ENCODE data around the gene POLR1C. TPM values are rescaled to one million over a fixed set of nuclear protein-coding genes. Genes with fewer than 3 reads are reported as not detected.

POLR1C gene
- total and polyA plus RNA-seq, 10 of the 15 experiments (the other 5 are each of a cell fraction or from before 2014, with no cell fraction given): 40.0 to 180 (median 66.2) TPM

DNA sequence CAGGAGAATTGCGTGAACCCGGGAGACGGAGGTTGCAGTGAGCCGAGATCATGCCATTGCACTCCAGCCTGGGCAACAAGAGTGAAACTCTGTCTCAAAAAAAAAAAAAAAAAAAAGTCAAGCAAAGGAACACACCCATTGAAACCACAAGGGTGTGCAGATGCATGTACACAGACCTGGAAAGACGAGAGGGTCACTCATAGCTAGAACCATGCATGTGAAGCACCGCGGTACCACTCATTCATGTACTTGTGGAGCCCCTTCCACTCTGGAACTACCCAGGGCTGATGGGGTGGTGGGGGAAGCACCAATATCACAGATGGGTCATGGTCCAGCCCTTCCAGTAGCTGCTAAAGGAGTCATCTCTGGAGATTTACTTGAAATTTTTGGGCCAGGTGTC, 46.9 kb upstream of the POLR1C start (continued):
- TF ChIP-seq, protein P1, sequence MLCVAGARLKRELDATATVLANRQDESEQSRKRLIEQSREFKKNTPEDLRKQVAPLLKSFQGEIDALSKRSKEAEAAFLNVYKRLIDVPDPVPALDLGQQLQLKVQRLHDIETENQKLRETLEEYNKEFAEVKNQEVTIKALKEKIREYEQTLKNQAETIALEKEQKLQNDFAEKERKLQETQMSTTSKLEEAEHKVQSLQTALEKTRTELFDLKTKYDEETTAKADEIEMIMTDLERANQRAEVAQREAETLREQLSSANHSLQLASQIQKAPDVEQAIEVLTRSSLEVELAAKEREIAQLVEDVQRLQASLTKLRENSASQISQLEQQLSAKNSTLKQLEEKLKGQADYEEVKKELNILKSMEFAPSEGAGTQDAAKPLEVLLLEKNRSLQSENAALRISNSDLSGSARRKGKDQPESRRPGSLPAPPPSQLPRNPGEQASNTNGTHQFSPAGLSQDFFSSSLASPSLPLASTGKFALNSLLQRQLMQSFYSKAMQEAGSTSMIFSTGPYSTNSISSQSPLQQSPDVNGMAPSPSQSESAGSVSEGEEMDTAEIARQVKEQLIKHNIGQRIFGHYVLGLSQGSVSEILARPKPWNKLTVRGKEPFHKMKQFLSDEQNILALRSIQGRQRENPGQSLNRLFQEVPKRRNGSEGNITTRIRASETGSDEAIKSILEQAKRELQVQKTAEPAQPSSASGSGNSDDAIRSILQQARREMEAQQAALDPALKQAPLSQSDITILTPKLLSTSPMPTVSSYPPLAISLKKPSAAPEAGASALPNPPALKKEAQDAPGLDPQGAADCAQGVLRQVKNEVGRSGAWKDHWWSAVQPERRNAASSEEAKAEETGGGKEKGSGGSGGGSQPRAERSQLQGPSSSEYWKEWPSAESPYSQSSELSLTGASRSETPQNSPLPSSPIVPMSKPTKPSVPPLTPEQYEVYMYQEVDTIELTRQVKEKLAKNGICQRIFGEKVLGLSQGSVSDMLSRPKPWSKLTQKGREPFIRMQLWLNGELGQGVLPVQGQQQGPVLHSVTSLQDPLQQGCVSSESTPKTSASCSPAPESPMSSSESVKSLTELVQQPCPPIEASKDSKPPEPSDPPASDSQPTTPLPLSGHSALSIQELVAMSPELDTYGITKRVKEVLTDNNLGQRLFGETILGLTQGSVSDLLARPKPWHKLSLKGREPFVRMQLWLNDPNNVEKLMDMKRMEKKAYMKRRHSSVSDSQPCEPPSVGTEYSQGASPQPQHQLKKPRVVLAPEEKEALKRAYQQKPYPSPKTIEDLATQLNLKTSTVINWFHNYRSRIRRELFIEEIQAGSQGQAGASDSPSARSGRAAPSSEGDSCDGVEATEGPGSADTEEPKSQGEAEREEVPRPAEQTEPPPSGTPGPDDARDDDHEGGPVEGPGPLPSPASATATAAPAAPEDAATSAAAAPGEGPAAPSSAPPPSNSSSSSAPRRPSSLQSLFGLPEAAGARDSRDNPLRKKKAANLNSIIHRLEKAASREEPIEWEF (IDR thresholded peaks at IDR 0.05; ENCODE audit: insufficient replicate concordance, low read depth, low read length): no peak
- no peak for TF ChIP-seq SUZ12 (IDR thresholded peaks at IDR 0.05; ENCODE audit: unreplicated experiment)
- no peak for TF ChIP-seq LARP7 (IDR thresholded peaks at IDR 0.05)

DNA sequence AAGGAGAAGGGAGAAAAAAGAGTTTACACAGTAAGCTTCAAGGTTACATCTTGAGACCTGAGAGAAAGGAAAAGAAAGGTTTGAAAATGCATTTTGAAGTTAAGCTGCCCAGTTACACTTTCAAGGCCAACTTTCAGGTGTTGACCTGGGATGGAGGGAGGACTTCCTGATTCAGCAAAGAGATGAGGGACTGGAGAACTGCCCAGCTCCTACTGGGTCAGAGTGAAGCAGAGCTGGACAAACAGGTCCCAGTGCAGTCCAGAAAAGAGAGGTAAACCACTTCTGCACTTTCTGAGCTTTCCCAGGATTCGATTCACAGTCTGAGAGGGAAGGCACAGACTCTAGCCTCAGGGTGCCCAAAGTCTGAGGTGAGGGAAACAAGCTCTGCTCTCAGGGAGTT, 45.5 kb upstream of the POLR1C start:
- 0% methylated on average over 1 of the region's 1 CpG for WGBS (ENCODE audit: insufficient coverage, insufficient replicate concordance, low lambda C conversion rate, missing lambda C conversion rate)
- no peaks in the 10 kb centered on the region for H3K9me3 ChIP-seq (replicated peaks; ENCODE audit: control insufficient read depth, insufficient read depth, low read length)
- in situ Hi-C loops (cut with MboI) (no loop called here), intact Hi-C loops (cut with micrococcal nuclease; ENCODE audit: unreplicated experiment) (no loop called here)
- H3K79me2 ChIP-seq (ENCODE audit: control insufficient read depth, insufficient read depth, low read length): no peaks in the 10 kb centered on the region
- BruUV-seq (replicated peaks): no TSS peak
- no peaks in the 10 kb centered on the region for H4K20me1 ChIP-seq (ENCODE audit: control insufficient read depth, insufficient read depth)
- POLR2A ChIA-PET: interaction anchor here (0.6 kb wide), 1 partner anchor 17 kb away, joined by 3 read pairs; no protein-coding TSS in a partner anchor
- RAD21 ChIA-PET (ENCODE audit: unreplicated experiment): interaction anchor here (1.0 kb wide), 2 partner anchors 16 to 85 kb away, joined by 3 to 4 read pairs; partner anchors contain the start of gene DLK2
- no peak overlapping the region for H3K4me3 ChIP-seq
- FAIRE-seq: no peak
- H3K4me2 ChIP-seq (ENCODE audit: control insufficient read depth, insufficient read depth): no peak overlapping the region
- H3K36me3 ChIP-seq (ENCODE audit: control insufficient read depth in 2 of 2, insufficient read depth in 2 of 2, low read length in 1 of 2): no peaks in the 10 kb centered on the region
- peaks cover 0 to 2% of the 10 kb centered on the region in 2 experiments; a peak in 1 of 4 replicates for H3K27me3 ChIP-seq (replicated peaks in 1 of 2; ENCODE audit: control insufficient read depth in 2 of 2, insufficient read depth in 2 of 2, low read length in 1 of 2)
- no peak overlapping the region for H3K27ac ChIP-seq (ENCODE audit: control insufficient read depth, insufficient read depth)
- SMC1A ChIA-PET (ENCODE audit: uncharacterized antibody, unreplicated experiment): interaction anchor here (1.1 to 1.5 kb wide), 2 partner anchors 12 to 36 kb away, joined by 4 read pairs; no protein-coding TSS in a partner anchor
- no peaks in the 10 kb centered on the region for H3K4me1 ChIP-seq (ENCODE audit: control insufficient read depth, insufficient read depth, low read length)
- DNase-seq (ENCODE audit: low read depth, low spot score): no peak
- no peak overlapping the region for H2AFZ ChIP-seq (ENCODE audit: control insufficient read depth, low read depth, low read length)
- CTCF ChIA-PET: interaction anchor here (0.9 to 1.1 kb wide), 2 partner anchors 11 to 14 kb away, joined by 4 read pairs; no protein-coding TSS in a partner anchor
- no peak for ATAC-seq
- no peak overlapping the region for H3K9ac ChIP-seq (ENCODE audit: control insufficient read depth, insufficient read depth, low read length)
- TF ChIP-seq FOXK2 (IDR thresholded peaks at IDR 0.05) (no peak), MEF2B (IDR thresholded peaks at IDR 0.05; ENCODE audit: partially characterized antibody, poor library complexity, severe bottlenecking) (no peak), NFYA (IDR thresholded peaks at IDR 0.05; ENCODE audit: borderline replicate concordance, low read depth, low read length) (no peak), BACH1 (IDR thresholded peaks at IDR 0.05; ENCODE audit: borderline replicate concordance) (no peak)
- TF ChIP-seq, protein P2, sequence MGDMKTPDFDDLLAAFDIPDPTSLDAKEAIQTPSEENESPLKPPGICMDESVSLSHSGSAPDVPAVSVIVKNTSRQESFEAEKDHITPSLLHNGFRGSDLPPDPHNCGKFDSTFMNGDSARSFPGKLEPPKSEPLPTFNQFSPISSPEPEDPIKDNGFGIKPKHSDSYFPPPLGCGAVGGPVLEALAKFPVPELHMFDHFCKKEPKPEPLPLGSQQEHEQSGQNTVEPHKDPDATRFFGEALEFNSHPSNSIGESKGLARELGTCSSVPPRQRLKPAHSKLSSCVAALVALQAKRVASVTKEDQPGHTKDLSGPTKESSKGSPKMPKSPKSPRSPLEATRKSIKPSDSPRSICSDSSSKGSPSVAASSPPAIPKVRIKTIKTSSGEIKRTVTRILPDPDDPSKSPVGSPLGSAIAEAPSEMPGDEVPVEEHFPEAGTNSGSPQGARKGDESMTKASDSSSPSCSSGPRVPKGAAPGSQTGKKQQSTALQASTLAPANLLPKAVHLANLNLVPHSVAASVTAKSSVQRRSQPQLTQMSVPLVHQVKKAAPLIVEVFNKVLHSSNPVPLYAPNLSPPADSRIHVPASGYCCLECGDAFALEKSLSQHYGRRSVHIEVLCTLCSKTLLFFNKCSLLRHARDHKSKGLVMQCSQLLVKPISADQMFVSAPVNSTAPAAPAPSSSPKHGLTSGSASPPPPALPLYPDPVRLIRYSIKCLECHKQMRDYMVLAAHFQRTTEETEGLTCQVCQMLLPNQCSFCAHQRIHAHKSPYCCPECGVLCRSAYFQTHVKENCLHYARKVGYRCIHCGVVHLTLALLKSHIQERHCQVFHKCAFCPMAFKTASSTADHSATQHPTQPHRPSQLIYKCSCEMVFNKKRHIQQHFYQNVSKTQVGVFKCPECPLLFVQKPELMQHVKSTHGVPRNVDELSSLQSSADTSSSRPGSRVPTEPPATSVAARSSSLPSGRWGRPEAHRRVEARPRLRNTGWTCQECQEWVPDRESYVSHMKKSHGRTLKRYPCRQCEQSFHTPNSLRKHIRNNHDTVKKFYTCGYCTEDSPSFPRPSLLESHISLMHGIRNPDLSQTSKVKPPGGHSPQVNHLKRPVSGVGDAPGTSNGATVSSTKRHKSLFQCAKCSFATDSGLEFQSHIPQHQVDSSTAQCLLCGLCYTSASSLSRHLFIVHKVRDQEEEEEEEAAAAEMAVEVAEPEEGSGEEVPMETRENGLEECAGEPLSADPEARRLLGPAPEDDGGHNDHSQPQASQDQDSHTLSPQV (IDR thresholded peaks at IDR 0.05): no peak
- TF ChIP-seq, protein P3, sequence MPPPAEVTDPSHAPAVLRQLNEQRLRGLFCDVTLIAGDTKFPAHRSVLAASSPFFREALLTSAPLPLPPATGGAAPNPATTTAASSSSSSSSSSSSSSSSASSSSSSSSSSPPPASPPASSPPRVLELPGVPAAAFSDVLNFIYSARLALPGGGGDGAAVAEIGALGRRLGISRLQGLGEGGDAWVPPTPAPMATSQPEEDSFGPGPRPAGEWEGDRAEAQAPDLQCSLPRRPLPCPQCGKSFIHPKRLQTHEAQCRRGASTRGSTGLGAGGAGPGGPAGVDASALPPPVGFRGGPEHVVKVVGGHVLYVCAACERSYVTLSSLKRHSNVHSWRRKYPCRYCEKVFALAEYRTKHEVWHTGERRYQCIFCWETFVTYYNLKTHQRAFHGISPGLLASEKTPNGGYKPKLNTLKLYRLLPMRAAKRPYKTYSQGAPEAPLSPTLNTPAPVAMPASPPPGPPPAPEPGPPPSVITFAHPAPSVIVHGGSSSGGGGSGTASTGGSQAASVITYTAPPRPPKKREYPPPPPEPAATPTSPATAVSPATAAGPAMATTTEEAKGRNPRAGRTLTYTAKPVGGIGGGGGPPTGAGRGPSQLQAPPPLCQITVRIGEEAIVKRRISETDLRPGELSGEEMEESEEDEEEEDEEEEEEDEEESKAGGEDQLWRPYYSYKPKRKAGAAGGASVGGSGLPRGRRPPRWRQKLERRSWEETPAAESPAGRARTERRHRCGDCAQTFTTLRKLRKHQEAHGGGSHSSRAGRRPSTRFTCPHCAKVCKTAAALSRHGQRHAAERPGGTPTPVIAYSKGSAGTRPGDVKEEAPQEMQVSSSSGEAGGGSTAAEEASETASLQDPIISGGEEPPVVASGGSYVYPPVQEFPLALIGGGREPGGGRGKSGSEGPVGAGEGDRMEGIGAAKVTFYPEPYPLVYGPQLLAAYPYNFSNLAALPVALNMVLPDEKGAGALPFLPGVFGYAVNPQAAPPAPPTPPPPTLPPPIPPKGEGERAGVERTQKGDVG (CRISPR knock-in tag; IDR thresholded peaks at IDR 0.05): no peak

Data from GM12878 (cell line).